HCT116 (cell line): ENCODE data around the gene ZBTB3. TPM values are rescaled to one million over a fixed set of nuclear protein-coding genes. Genes with fewer than 3 reads are reported as not detected.

Source experiments
- ATAC-seq: fragments of 200-7000 bp; cut with Tn5 transposase; 2 replicates; pipeline ENCODE4 v1.9.1; 2020; ENCODE audit warnings: mild to moderate bottlenecking, moderate library complexity
- BruUV-seq: library from RNA; stranded (reverse); fragments of 400-500 nt; replicated peaks from 2 replicates; lab custom pipeline; 2021; lab: Mats Ljungman, UMichigan
- CTCF ChIA-PET: fragments of 300-600 bp; sonication (Branson Sonifier 250); formaldehyde crosslinking; loops from one replicate; lab custom pipeline; 2021; ENCODE audit warnings: antibody characterized with exemption; lab: Charles Lee
- POLR2A ChIA-PET: fragments of 300-600, 350-600 bp; sonication (Branson Sonifier 250); formaldehyde crosslinking; loops from one replicate; lab custom pipeline; 2021; ENCODE audit warnings: antibody characterized with exemption; lab: Charles Lee
- RAD21 ChIA-PET, 2 experiments: fragments of 300-600 bp; sonication (Branson Sonifier 250); formaldehyde crosslinking; loops; one replicate each; lab custom pipeline; 2023; ENCODE audit warnings: low total read pairs in 2 of 2; ENCODE audit not compliant: uncharacterized antibody in 2 of 2, unreplicated experiment in 2 of 2, low non-redundant PET in 1 of 2; lab: Charles Lee
- DNase-seq: peaks from one replicate; pipeline ENCODE4 v3.0.0-alpha.2; 2010; ENCODE audit warnings: low read depth, low spot score
- H2AFZ ChIP-seq: fragments of 200-600 bp; shearing (Covaris generic), sonication (generic); 2 replicates; pipeline ENCODE4 v1.6.1; 2017; ENCODE audit warnings: low read depth, mixed run types, mixed read lengths, antibody characterized with exemption, low read length; ENCODE audit not compliant: poor library complexity, severe bottlenecking
- H3K27ac ChIP-seq: 2 replicates; pipeline ENCODE4 v1.5.1; 2012; ENCODE audit warnings: low read depth, low read length
- H3K27me3 ChIP-seq: fragments of 200-600 bp; sonication (generic); 2 replicates; pipeline ENCODE4 v1.6.1; 2016; ENCODE audit warnings: mixed run types, low read length, mixed read lengths; ENCODE audit not compliant: insufficient read depth
- H3K36me3 ChIP-seq, 2 experiments: fragments of 200-500 bp in 1 of 2; fragments of 200-600 bp in 1 of 2; sonication (Bioruptor generic) in 1 of 2; sonication (generic) in 1 of 2; 2 replicates each; pipeline versions ENCODE4 v1.5.1 to v1.6.1; 2014 to 2016; ENCODE audit warnings: low read length in 2 of 2, inconsistent platforms in 1 of 2, mixed read lengths in 1 of 2, mixed run types in 1 of 2; ENCODE audit not compliant: insufficient read depth in 2 of 2, control insufficient read depth in 1 of 2
- H3K4me1 ChIP-seq, 2 experiments: fragments of 200-600 bp in 1 of 2; sonication (generic) in 1 of 2; 2 replicates each; pipeline versions ENCODE4 v1.5.1 to v1.6.1; 2012 to 2017; ENCODE audit warnings: low read length in 2 of 2, inconsistent platforms in 1 of 2, mild to moderate bottlenecking in 1 of 2, mixed read lengths in 1 of 2, mixed run types in 1 of 2, moderate library complexity in 1 of 2; ENCODE audit not compliant: insufficient read depth in 2 of 2, control insufficient read depth in 1 of 2
- H3K4me2 ChIP-seq: fragments of 200-600 bp; sonication (generic); 2 replicates; pipeline ENCODE4 v1.6.1; 2017; ENCODE audit warnings: mixed run types, low read length, mixed read lengths
- H3K4me3 ChIP-seq, 2 experiments: fragments of 200-600 bp in 1 of 2; sonication (generic) in 1 of 2; replicated peaks in 1 of 2; 2 replicates each; pipeline ENCODE4 v1.5.1; 2011 to 2016; ENCODE audit warnings: low read length in 2 of 2, control low read depth in 1 of 2, low read depth in 1 of 2, mild to moderate bottlenecking in 1 of 2, mixed read lengths in 1 of 2, mixed run types in 1 of 2
- H3K79me2 ChIP-seq: fragments of 200-600 bp; sonication (generic); 2 replicates; pipeline ENCODE4 v1.6.1; 2017; ENCODE audit warnings: mild to moderate bottlenecking, mixed run types, low read length, moderate library complexity, mixed read lengths; ENCODE audit not compliant: insufficient read depth
- H3K9ac ChIP-seq: fragments of 200-600 bp; sonication (generic); 2 replicates; pipeline ENCODE4 v1.6.1; 2016; ENCODE audit warnings: low read length, mixed read lengths
- H3K9me2 ChIP-seq: fragments of 200-600 bp; sonication (generic), shearing (Covaris generic); 2 replicates; pipeline ENCODE4 v1.6.1; 2017; ENCODE audit warnings: mixed run types, mild to moderate bottlenecking, moderate library complexity; ENCODE audit not compliant: insufficient read depth
- H3K9me3 ChIP-seq, 2 experiments: fragments of 200-500 bp in 1 of 2; fragments of 200-600 bp in 1 of 2; sonication (Bioruptor generic) in 1 of 2; sonication (generic) in 1 of 2; 2 replicates each; pipeline ENCODE4 v1.6.1; 2014 to 2017; ENCODE audit warnings: low read length in 2 of 2, mixed read lengths in 2 of 2, inconsistent platforms in 1 of 2, low read depth in 1 of 2, mild to moderate bottlenecking in 1 of 2, mixed run types in 1 of 2, moderate library complexity in 1 of 2; ENCODE audit not compliant: control insufficient read depth in 1 of 2, insufficient read depth in 1 of 2
- H4K20me1 ChIP-seq: fragments of 200-600 bp; sonication (generic), shearing (Covaris generic); 2 replicates; pipeline ENCODE4 v1.6.1; 2017; ENCODE audit warnings: mixed run types, mild to moderate bottlenecking, moderate library complexity; ENCODE audit not compliant: insufficient read depth
- POLR2A ChIP-seq: IDR thresholded peaks from 2 replicates; pipeline ENCODE4 v1.7.0; 2011; ENCODE audit warnings: borderline replicate concordance; ENCODE audit not compliant: insufficient read depth, insufficient read length; ENCODE audit errors: extremely low read depth
- POLR2AphosphoS5 ChIP-seq: IDR thresholded peaks from 2 replicates; pipeline ENCODE4 v1.6.1; 2011; ENCODE audit warnings: mild to moderate bottlenecking, low read depth, low read length, moderate library complexity
- SIN3A ChIP-seq: IDR thresholded peaks from 2 replicates; pipeline ENCODE4 v1.6.1; 2012; ENCODE audit warnings: low read depth
- SP1 ChIP-seq: IDR thresholded peaks from 2 replicates; pipeline ENCODE4 v1.6.1; 2012; ENCODE audit warnings: low read depth
- SRF ChIP-seq: IDR thresholded peaks from 2 replicates; pipeline ENCODE4 v1.6.1; 2012; ENCODE audit warnings: low read depth
- TCF7L2 ChIP-seq: IDR thresholded peaks from 2 replicates; pipeline ENCODE4 v1.7.0; 2011; ENCODE audit warnings: borderline replicate concordance, inconsistent platforms; ENCODE audit not compliant: insufficient read depth, insufficient read length; ENCODE audit errors: extremely low read depth
- YY1 ChIP-seq: IDR thresholded peaks from 2 replicates; pipeline ENCODE4 v1.6.1; 2011; ENCODE audit warnings: low read length, low read depth, moderate library complexity, mild to moderate bottlenecking; ENCODE audit not compliant: insufficient replicate concordance; ENCODE audit errors: extremely low read depth
- ZBTB33 ChIP-seq: IDR thresholded peaks from 2 replicates; pipeline ENCODE4 v1.6.1; 2011; ENCODE audit warnings: mild to moderate bottlenecking, low read length, moderate library complexity; ENCODE audit not compliant: insufficient replicate concordance; ENCODE audit errors: extremely low read depth
- ZFX ChIP-seq: fragments of 450-650 bp; IDR thresholded peaks from 2 replicates; pipeline ENCODE4 v1.6.1; 2017
- ZNF274 ChIP-seq: fragments of 200-500 bp; sonication (Bioruptor generic); IDR thresholded peaks from 2 replicates; pipeline ENCODE4 v1.6.1; 2014; ENCODE audit warnings: mild to moderate bottlenecking, low read depth, low read length, inconsistent platforms
- intact Hi-C: fragments of 100-400 bp; cut with micrococcal nuclease; formaldehyde crosslinking; loops from 2 replicates; pipeline ENCODE4 v1.10.0; 2022
- total RNA-seq: library from RNA; stranded (reverse); gene quantifications from one replicate; pipeline ENCODE4 v1.2.1, GENCODE V29; 2021; ENCODE audit not compliant: unreplicated experiment
- TF ChIP-seq, protein P1 (sequence below), 3 experiments: fragments of 200-600 bp in 1 of 3; sonication (generic) in 1 of 3; IDR thresholded peaks in 2 of 3; conservative IDR thresholded peaks in 1 of 3; 2 replicates each; pipeline ENCODE4 v1.5.1; 2012 to 2017; ENCODE audit warnings: low read depth in 2 of 3, low read length in 2 of 3, antibody characterized with exemption in 1 of 3, borderline replicate concordance in 1 of 3, control low read depth in 1 of 3, mild to moderate bottlenecking in 1 of 3, mixed read lengths in 1 of 3, mixed run types in 1 of 3, moderate library complexity in 1 of 3; ENCODE audit not compliant: insufficient read depth in 1 of 3

The ZBTB3 gene
- total RNA-seq, 1 experiment from 2014 or later = 11.3 TPM

DNA sequence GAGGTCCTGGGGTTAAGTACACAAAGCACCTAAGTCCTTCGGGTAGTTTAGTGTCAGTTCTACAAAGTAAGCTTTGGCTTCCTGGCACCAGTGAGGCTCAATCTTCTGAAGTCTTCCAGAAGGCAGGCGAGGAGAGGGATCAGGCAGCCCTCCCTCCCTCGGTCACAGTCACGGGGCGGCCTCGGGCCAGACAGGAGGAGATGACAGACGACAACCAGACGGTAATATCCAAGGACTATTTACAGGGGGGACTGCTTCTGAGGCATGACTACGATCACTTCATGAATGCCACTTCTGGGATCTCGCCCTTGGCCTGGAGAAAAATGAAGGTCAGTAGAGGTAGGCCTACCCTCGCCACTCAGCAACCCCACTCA lies 38.2 kb upstream of the ZBTB3 start:
- TF ChIP-seq ZNF274 = no peak
- TF ChIP-seq SP1 = no peak
- Histone ChIP-seq H2AFZ (no peak overlapping the region), H3K9me2 (no peaks in the 10 kb centered on the region), H3K4me3 (peak overlapping the region; percentile 87 to 94), H3K4me1 (peaks cover 21 to 38% of the 10 kb centered on the region in 2 experiments; a peak in 3 of 4 replicates), H3K27ac (peak overlapping the region; percentile 98), H3K27me3 (no peaks in the 10 kb centered on the region), H3K79me2 (peaks cover 45% of the 10 kb centered on the region), H4K20me1 (no peaks in the 10 kb centered on the region), H3K36me3 (peaks cover 29 to 59% of the 10 kb centered on the region in 2 experiments), H3K9me3 (no peaks in the 10 kb centered on the region), H3K4me2 (peak overlapping the region; percentile 91), H3K9ac (peak overlapping the region; percentile 41)
- intact Hi-C loops = no loop called here
- POLR2A ChIA-PET = interaction anchor here (0.6 to 1.0 kb wide), 3 partner anchors 38 to 56 kb away, joined by 3 to 5 read pairs (median 4); partner anchors contain the start of genes STX5 and ZBTB3
- RAD21 ChIA-PET = no interaction called here
- BruUV-seq = no TSS peak
- no peak for ATAC-seq
- DNase-seq = no peak
- CTCF ChIA-PET = no interaction called here

DNA sequence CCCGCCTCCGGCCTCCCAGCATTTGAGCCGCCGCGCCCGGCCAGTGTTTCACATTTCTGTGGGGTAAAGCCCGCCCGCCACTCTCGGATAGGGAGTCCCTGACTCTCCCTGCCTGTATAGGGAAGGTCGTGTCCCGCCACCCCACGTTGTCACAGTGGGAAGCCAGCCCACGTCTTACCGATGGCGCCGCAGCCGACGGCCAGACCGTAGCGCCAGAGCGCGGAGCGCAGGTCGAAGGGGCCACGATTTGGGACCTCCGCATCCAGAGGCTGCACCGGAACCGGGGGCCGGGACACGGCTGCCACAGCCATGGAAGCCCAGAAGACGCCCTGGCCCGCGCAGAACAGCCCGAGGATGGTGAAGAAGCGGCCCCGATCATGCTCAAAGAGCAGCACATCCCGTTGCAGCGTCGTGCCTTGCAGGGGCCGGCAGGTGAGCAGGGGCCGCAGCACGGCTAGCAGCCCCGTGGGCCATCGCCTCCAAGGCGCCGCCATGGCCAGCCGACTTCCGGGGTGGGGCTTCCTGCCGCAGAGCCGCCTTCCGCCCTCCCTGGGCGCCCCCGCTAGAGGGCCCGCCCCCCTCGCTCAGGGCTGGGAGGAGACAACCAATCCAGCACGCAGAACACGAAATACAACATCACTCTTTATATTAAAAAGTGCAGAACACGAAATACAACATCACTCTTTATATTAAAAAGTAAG lies 37.7 kb upstream of the ZBTB3 start, which contains the start of gene TMEM223:
TMEM223 (minus strand) TSS at position 506 of the 701 bp plus-strand sequence; CDS start at position 494, 12 bp downstream.
- Histone ChIP-seq H4K20me1 (no peaks in the 10 kb centered on the region), H3K27ac (peak within 1 kb of the TSS; percentile 98), H3K27me3 (no peaks in the 10 kb centered on the region), H3K36me3 (peaks cover 25 to 56% of the 10 kb centered on the region in 2 experiments), H3K4me2 (peak within 1 kb of the TSS; percentile 91), H3K4me1 (peaks cover 21 to 38% of the 10 kb centered on the region in 2 experiments; a peak in 3 of 4 replicates), H3K4me3 (peak within 1 kb of the TSS; percentile 87 to 94), H2AFZ (no peak within 1 kb of the TSS), H3K9ac (peak within 1 kb of the TSS; percentile 90), H3K79me2 (peaks cover 45% of the 10 kb centered on the region), H3K9me3 (no peaks in the 10 kb centered on the region), H3K9me2 (no peaks in the 10 kb centered on the region)
- CTCF ChIA-PET = no interaction called here
- RAD21 ChIA-PET = no interaction called here
- TF ChIP-seq ZBTB33 (no peak), SRF (no peak), SIN3A (no peak), POLR2A (peak; percentile 78), ZFX (peak; percentile 69; the same call in 1 of the 2 replicates), YY1 (peak; percentile 90), TCF7L2 (peak; percentile 24), POLR2AphosphoS5 (peak; percentile 97)
- TF ChIP-seq, protein P1, sequence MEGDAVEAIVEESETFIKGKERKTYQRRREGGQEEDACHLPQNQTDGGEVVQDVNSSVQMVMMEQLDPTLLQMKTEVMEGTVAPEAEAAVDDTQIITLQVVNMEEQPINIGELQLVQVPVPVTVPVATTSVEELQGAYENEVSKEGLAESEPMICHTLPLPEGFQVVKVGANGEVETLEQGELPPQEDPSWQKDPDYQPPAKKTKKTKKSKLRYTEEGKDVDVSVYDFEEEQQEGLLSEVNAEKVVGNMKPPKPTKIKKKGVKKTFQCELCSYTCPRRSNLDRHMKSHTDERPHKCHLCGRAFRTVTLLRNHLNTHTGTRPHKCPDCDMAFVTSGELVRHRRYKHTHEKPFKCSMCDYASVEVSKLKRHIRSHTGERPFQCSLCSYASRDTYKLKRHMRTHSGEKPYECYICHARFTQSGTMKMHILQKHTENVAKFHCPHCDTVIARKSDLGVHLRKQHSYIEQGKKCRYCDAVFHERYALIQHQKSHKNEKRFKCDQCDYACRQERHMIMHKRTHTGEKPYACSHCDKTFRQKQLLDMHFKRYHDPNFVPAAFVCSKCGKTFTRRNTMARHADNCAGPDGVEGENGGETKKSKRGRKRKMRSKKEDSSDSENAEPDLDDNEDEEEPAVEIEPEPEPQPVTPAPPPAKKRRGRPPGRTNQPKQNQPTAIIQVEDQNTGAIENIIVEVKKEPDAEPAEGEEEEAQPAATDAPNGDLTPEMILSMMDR (IDR thresholded peaks at IDR 0.05 in 2 of 3, conservative IDR thresholded peaks at IDR 0.05 in 1 of 3; ENCODE audit: borderline replicate concordance in 1 of 3, insufficient read depth in 1 of 3, low read depth in 2 of 3, low read length in 2 of 3) = no peak
- DNase-seq (peak; percentile 47), ATAC-seq (peak; percentile 76)
- intact Hi-C loops = no loop called here
- no TSS peak for BruUV-seq
- POLR2A ChIA-PET = interaction anchor here (0.6 to 6.1 kb wide), 5 partner anchors 40 to 64 kb away, joined by 3 to 82 read pairs (median 3); partner anchors contain the start of genes STX5 and WDR74
